Measurements from ENCODE around the gene NBEA. TPM values are rescaled to one million over a fixed set of nuclear protein-coding genes. Genes with fewer than 3 reads are reported as not detected.
A peak's percentile ranks its signal among the peaks of the same experiment; 100 is the strongest.

NBEA gene
- total and polyA plus RNA-seq, 2 experiments from 2014 or later = 9.1 to 29.1 TPM

DNA sequence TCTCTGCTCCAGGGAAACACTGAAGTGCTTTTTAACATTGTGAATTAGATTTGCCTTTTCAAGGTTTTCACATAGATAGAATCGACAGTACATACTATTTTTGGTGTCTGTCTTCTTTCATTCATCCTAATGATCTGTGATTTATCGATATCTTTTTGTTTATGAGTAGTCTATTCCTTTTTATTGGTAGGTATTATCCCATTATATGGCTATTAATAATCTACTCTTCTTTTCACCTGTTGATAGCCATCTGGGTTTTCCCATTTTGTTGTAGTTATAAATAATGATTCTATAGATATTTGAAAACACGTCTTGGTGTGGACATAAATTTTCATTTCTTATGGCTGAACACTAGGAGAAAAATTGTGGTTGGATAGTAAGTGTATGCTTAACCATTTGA, 271.8 kb downstream of the NBEA start:
- no peak for ATAC-seq
- H3K79me2 ChIP-seq (replicated peaks; ENCODE audit: insufficient read depth) = no peaks in the 10 kb centered on the region
- no peaks in the 10 kb centered on the region for H3K27me3 ChIP-seq (ENCODE audit: insufficient read depth)
- TF ChIP-seq JUNB (IDR thresholded peaks at IDR 0.05; ENCODE audit: unreplicated experiment) (no peak), NANOG (IDR thresholded peaks at IDR 0.05; ENCODE audit: borderline replicate concordance) (no peak), ZNF331 (CRISPR knock-in tag; IDR thresholded peaks at IDR 0.05; ENCODE audit: low read depth) (no peak), CREB1 (CRISPR knock-in tag; IDR thresholded peaks at IDR 0.05; ENCODE audit: low read depth) (no peak), STAT1 (IDR thresholded peaks at IDR 0.05; ENCODE audit: unreplicated experiment) (no peak), EZH2phosphoT487 (IDR thresholded peaks at IDR 0.05; ENCODE audit: unreplicated experiment) (no peak), POLR2AphosphoS5 (IDR thresholded peaks at IDR 0.05; ENCODE audit: low read depth) (no peak), ZNF114 (CRISPR knock-in tag; IDR thresholded peaks at IDR 0.05) (no peak), EZH2 (IDR thresholded peaks at IDR 0.05; ENCODE audit: low read depth, unreplicated experiment) (no peak)
- TF ChIP-seq, protein P1, sequence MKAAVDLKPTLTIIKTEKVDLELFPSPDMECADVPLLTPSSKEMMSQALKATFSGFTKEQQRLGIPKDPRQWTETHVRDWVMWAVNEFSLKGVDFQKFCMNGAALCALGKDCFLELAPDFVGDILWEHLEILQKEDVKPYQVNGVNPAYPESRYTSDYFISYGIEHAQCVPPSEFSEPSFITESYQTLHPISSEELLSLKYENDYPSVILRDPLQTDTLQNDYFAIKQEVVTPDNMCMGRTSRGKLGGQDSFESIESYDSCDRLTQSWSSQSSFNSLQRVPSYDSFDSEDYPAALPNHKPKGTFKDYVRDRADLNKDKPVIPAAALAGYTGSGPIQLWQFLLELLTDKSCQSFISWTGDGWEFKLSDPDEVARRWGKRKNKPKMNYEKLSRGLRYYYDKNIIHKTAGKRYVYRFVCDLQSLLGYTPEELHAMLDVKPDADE (IDR thresholded peaks at IDR 0.05) = no peak
- TF ChIP-seq, protein P2, sequence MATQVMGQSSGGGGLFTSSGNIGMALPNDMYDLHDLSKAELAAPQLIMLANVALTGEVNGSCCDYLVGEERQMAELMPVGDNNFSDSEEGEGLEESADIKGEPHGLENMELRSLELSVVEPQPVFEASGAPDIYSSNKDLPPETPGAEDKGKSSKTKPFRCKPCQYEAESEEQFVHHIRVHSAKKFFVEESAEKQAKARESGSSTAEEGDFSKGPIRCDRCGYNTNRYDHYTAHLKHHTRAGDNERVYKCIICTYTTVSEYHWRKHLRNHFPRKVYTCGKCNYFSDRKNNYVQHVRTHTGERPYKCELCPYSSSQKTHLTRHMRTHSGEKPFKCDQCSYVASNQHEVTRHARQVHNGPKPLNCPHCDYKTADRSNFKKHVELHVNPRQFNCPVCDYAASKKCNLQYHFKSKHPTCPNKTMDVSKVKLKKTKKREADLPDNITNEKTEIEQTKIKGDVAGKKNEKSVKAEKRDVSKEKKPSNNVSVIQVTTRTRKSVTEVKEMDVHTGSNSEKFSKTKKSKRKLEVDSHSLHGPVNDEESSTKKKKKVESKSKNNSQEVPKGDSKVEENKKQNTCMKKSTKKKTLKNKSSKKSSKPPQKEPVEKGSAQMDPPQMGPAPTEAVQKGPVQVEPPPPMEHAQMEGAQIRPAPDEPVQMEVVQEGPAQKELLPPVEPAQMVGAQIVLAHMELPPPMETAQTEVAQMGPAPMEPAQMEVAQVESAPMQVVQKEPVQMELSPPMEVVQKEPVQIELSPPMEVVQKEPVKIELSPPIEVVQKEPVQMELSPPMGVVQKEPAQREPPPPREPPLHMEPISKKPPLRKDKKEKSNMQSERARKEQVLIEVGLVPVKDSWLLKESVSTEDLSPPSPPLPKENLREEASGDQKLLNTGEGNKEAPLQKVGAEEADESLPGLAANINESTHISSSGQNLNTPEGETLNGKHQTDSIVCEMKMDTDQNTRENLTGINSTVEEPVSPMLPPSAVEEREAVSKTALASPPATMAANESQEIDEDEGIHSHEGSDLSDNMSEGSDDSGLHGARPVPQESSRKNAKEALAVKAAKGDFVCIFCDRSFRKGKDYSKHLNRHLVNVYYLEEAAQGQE (IDR thresholded peaks at IDR 0.05; ENCODE audit: unreplicated experiment) = no peak
- TF ChIP-seq, protein P3, sequence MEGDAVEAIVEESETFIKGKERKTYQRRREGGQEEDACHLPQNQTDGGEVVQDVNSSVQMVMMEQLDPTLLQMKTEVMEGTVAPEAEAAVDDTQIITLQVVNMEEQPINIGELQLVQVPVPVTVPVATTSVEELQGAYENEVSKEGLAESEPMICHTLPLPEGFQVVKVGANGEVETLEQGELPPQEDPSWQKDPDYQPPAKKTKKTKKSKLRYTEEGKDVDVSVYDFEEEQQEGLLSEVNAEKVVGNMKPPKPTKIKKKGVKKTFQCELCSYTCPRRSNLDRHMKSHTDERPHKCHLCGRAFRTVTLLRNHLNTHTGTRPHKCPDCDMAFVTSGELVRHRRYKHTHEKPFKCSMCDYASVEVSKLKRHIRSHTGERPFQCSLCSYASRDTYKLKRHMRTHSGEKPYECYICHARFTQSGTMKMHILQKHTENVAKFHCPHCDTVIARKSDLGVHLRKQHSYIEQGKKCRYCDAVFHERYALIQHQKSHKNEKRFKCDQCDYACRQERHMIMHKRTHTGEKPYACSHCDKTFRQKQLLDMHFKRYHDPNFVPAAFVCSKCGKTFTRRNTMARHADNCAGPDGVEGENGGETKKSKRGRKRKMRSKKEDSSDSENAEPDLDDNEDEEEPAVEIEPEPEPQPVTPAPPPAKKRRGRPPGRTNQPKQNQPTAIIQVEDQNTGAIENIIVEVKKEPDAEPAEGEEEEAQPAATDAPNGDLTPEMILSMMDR (conservative IDR thresholded peaks at IDR 0.05; ENCODE audit: low read depth in 2 of 2) = no peak
- TF ChIP-seq, protein P4, sequence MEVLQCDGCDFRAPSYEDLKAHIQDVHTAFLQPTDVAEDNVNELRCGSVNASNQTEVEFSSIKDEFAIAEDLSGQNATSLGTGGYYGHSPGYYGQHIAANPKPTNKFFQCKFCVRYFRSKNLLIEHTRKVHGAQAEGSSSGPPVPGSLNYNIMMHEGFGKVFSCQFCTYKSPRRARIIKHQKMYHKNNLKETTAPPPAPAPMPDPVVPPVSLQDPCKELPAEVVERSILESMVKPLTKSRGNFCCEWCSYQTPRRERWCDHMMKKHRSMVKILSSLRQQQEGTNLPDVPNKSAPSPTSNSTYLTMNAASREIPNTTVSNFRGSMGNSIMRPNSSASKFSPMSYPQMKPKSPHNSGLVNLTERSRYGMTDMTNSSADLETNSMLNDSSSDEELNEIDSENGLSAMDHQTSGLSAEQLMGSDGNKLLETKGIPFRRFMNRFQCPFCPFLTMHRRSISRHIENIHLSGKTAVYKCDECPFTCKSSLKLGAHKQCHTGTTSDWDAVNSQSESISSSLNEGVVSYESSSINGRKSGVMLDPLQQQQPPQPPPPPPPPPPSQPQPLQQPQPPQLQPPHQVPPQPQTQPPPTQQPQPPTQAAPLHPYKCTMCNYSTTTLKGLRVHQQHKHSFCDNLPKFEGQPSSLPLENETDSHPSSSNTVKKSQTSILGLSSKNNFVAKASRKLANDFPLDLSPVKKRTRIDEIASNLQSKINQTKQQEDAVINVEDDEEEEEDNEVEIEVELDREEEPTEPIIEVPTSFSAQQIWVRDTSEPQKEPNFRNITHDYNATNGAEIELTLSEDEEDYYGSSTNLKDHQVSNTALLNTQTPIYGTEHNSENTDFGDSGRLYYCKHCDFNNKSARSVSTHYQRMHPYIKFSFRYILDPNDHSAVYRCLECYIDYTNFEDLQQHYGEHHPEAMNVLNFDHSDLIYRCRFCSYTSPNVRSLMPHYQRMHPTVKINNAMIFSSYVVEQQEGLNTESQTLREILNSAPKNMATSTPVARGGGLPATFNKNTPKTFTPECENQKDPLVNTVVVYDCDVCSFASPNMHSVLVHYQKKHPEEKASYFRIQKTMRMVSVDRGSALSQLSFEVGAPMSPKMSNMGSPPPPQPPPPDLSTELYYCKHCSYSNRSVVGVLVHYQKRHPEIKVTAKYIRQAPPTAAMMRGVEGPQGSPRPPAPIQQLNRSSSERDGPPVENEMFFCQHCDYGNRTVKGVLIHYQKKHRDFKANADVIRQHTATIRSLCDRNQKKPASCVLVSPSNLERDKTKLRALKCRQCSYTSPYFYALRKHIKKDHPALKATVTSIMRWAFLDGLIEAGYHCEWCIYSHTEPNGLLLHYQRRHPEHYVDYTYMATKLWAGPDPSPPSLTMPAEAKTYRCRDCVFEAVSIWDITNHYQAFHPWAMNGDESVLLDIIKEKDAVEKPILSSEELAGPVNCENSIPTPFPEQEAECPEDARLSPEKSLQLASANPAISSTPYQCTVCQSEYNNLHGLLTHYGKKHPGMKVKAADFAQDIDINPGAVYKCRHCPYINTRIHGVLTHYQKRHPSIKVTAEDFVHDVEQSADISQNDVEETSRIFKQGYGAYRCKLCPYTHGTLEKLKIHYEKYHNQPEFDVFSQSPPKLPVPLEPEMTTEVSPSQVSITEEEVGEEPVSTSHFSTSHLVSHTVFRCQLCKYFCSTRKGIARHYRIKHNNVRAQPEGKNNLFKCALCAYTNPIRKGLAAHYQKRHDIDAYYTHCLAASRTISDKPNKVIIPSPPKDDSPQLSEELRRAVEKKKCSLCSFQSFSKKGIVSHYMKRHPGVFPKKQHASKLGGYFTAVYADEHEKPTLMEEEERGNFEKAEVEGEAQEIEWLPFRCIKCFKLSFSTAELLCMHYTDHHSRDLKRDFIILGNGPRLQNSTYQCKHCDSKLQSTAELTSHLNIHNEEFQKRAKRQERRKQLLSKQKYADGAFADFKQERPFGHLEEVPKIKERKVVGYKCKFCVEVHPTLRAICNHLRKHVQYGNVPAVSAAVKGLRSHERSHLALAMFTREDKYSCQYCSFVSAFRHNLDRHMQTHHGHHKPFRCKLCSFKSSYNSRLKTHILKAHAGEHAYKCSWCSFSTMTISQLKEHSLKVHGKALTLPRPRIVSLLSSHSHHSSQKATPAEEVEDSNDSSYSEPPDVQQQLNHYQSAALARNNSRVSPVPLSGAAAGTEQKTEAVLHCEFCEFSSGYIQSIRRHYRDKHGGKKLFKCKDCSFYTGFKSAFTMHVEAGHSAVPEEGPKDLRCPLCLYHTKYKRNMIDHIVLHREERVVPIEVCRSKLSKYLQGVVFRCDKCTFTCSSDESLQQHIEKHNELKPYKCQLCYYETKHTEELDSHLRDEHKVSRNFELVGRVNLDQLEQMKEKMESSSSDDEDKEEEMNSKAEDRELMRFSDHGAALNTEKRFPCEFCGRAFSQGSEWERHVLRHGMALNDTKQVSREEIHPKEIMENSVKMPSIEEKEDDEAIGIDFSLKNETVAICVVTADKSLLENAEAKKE (CRISPR knock-in tag; IDR thresholded peaks at IDR 0.05) = no peak
- H3K4me3 Mint-ChIP-seq = no peak overlapping the region
- peaks cover 6% of the 10 kb centered on the region for H3K36me3 Mint-ChIP-seq (ENCODE audit: low read depth)
- H4K20me1 ChIP-seq (replicated peaks; ENCODE audit: insufficient read depth) = no peaks in the 10 kb centered on the region
- no peaks in the 10 kb centered on the region for H3K9me3 Mint-ChIP-seq
- H3K9me2 ChIP-seq (ENCODE audit: insufficient read depth) = no peaks in the 10 kb centered on the region
- H3K27me3 Mint-ChIP-seq (ENCODE audit: insufficient read depth, low read depth, poor library complexity) = no peaks in the 10 kb centered on the region
- peak overlapping the region; percentile 16; the same call in 1 of the 2 replicates for H3K27ac Mint-ChIP-seq
- H3K4me1 ChIP-seq (ENCODE audit: insufficient read depth) = no peaks in the 10 kb centered on the region
- no peak overlapping the region for H3K27ac ChIP-seq (ENCODE audit: low read depth)
- H3F3A ChIP-seq (replicated peaks; ENCODE audit: low read depth) = no peaks in the 10 kb centered on the region
- H3K36me3 ChIP-seq (ENCODE audit: insufficient read depth) = no peaks in the 10 kb centered on the region
- peaks cover 3% of the 10 kb centered on the region; the same call in 1 of the 3 replicates for H3K4me1 Mint-ChIP-seq
- H2AFZ ChIP-seq = no peak overlapping the region
- H3K4me2 ChIP-seq = no peak overlapping the region
- no peak overlapping the region for H3K4me3 ChIP-seq
- no peak for DNase-seq (ENCODE audit: low spot score)

All from GM23338 (cell line).